Prostate gland (tissue), 2 donors: ENCODE data around the gene ARHGEF12. TPM values are rescaled to one million over a fixed set of nuclear protein-coding genes. Genes with fewer than 3 reads are reported as not detected.
"Not testable (repeated sequence)": the region's sequence is repeated elsewhere in the genome, so short reads cannot be mapped to it uniquely, and the experiment has no call there.

Source experiments
- DNase-seq: peaks from one replicate; pipeline ENCODE4 v3.0.0-alpha.2; 2019; ENCODE audit warnings: low spot score
- H3K27ac ChIP-seq, 2 donors: fragments of 200-600 bp; sonication (generic); 2 replicates each; pipeline ENCODE4 v1.5.1; 2017 to 2019
- H3K27me3 ChIP-seq: fragments of 200-600 bp; sonication (generic); replicated peaks from 2 replicates; pipeline ENCODE4 v1.5.1; 2019; ENCODE audit not compliant: insufficient read depth
- H3K36me3 ChIP-seq, 2 donors: fragments of 200-600 bp; sonication (generic); 1 replicate in 1 of 2; 2 replicates in 1 of 2; pipeline versions ENCODE4 v1.5.1 to v1.8.1; 2017 to 2019
- H3K4me1 ChIP-seq: fragments of 200-600 bp; sonication (generic); replicated peaks from 2 replicates; pipeline ENCODE4 v1.5.1; 2019
- H3K4me3 ChIP-seq, 2 donors: fragments of 200-600 bp; sonication (generic); 2 replicates each; pipeline ENCODE4 v1.5.1; 2017 to 2019
- H3K9me3 ChIP-seq: fragments of 200-600 bp; sonication (generic); 2 replicates; pipeline ENCODE4 v1.5.1; 2017
- CTCF ChIP-seq, 4 experiments: fragments of 200-600 bp in 2 of 4; fragments of 450-650 bp in 2 of 4; sonication (generic) in 2 of 4; IDR thresholded peaks; 1 replicate in 3 of 4; 2 replicates in 1 of 4; pipeline ENCODE4 v1.5.1; 2016 to 2019; ENCODE audit warnings: antibody characterized with exemption in 4 of 4, mild to moderate bottlenecking in 2 of 4, moderate library complexity in 2 of 4
- POLR2A ChIP-seq: fragments of 450-650 bp; IDR thresholded peaks from one replicate; pipeline ENCODE4 v1.6.1; 2016; ENCODE audit warnings: antibody characterized with exemption, mild to moderate bottlenecking
- POLR2AphosphoS5 ChIP-seq: sonication (generic); formaldehyde crosslinking; IDR thresholded peaks from one replicate; pipeline ENCODE4 v1.6.1; 2017; ENCODE audit warnings: antibody characterized with exemption
- WGBS: methylation state at CpG from one replicate; pipeline ENCODE4 v1.1.5; 2018; 5-methylcytosine and 5-hydroxymethylcytosine counted together
- intact Hi-C: fragments of 100-400 bp; cut with DNase I; formaldehyde crosslinking; loops from one replicate; pipeline ENCODE4 v1.14.2; 2022
- total RNA-seq, 2 donors: library from RNA; depleted of rRNA; stranded (reverse); fragments of >200 nt; gene quantifications; one replicate each; pipeline ENCODE4 v1.1.0, GENCODE V29; 2016

The ARHGEF12 gene
- total RNA-seq, 2 donors from 2014 or later: 86.2 to 96.5 TPM

DNA sequence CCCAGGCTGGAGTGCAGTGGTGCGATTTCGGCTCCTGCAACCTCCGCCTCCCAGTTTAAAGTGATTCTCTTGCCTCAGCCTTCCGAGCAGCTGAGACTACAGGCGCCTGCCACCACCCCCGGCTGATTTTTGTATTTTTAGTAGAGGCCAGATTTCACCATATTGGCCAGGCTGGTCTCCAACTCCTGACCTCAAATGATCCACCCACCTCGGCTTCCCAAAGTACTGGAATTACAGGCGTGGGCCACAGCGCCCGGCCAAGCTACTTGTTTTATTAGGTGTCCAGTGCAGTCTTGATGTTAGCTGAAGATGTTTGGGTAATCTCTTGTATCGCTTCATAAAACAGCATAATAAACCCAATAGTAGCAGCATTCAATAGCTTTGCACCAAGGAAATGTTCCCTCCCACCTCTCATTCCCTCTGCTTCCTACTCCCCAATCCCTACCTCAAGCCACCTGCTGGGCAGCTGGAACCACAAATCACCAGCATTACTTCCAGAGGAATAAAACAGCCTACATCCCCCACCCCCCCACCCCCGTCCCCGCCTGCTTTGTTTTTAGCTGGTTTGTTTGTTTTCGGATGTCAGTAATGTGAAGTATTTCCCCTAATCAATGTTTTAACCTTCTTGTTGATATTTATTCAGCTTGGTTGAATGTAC, 164.3 kb downstream of the ARHGEF12 start:
- H3K27me3 ChIP-seq: no peaks in the 10 kb centered on the region
- H3K4me1 ChIP-seq: no peaks in the 10 kb centered on the region
- TF ChIP-seq CTCF (IDR thresholded peaks at IDR 0.05) (no peak), POLR2AphosphoS5 (no peak), POLR2A (no peak)
- no peaks in the 10 kb centered on the region for H3K36me3 ChIP-seq
- no peak for DNase-seq
- no peaks in the 10 kb centered on the region for H3K9me3 ChIP-seq
- no peak overlapping the region for H3K4me3 ChIP-seq
- intact Hi-C loops: no loop called here
- no peak overlapping the region for H3K27ac ChIP-seq
- WGBS: 32% methylated on average over 13 of the region's 14 CpGs

- 25% methylated on average over 2 of the region's 2 CpGs for WGBS
- intact Hi-C loops: no loop called here
Measured at GRCh38 chr11:120501440-120501839, 165.2 kb downstream of the ARHGEF12 start.

GRCh38 chr11:120501976-120502755, 166.0 kb downstream of the ARHGEF12 start:
- no peaks in the 10 kb centered on the region for H3K36me3 ChIP-seq
- no peak for TF ChIP-seq POLR2A
- no peak for TF ChIP-seq CTCF (IDR thresholded peaks at IDR 0.05)
- TF ChIP-seq POLR2AphosphoS5: no peak
- no peaks in the 10 kb centered on the region for H3K4me1 ChIP-seq
- DNase-seq: no peak
- no peak overlapping the region for H3K27ac ChIP-seq
- H3K9me3 ChIP-seq: no peaks in the 10 kb centered on the region
- intact Hi-C loops: no loop called here
- H3K4me3 ChIP-seq: no peak overlapping the region
- no peaks in the 10 kb centered on the region for H3K27me3 ChIP-seq
- 46% methylated on average over 5 of the region's 5 CpGs for WGBS

More at GRCh38 chr11:120501440-120501839, 165.2 kb downstream of the ARHGEF12 start:
- Histone ChIP-seq H3K4me1 (no peaks in the 10 kb centered on the region), H3K27me3 (no peaks in the 10 kb centered on the region), H3K36me3 (no peaks in the 10 kb centered on the region), H3K4me3 (no peak overlapping the region), H3K27ac (no peak overlapping the region), H3K9me3 (no peaks in the 10 kb centered on the region)
- TF ChIP-seq CTCF (IDR thresholded peaks at IDR 0.05) (no peak), POLR2A (no peak), POLR2AphosphoS5 (no peak)
- no peak for DNase-seq

DNA sequence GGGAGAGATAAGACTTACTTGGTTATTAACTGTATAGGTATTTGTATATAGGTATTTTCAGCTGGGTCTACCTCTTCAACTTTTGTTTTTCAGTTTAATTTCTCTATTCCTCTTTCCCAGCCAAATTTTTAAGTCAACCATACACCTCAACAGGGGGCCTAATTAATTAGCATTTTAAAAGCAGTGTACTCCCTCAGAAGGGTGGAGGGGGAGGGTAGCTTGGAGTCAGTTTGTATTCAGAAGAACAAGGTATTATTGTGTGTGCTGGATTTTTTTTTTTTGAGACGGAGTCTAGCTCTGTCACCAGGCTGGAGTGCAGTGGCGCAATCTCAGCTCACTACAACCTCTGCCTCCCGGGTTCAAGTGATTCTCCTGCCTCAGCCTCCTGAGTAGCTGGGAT, 167.3 kb downstream of the ARHGEF12 start:
- intact Hi-C loops, H3K4me3 ChIP-seq, H3K4me1 ChIP-seq, H3K9me3 ChIP-seq, DNase-seq, H3K27ac ChIP-seq, H3K36me3 ChIP-seq, H3K27me3 ChIP-seq: not testable (repeated sequence)
- 72% methylated on average over 3 of the region's 3 CpGs for WGBS

DNA sequence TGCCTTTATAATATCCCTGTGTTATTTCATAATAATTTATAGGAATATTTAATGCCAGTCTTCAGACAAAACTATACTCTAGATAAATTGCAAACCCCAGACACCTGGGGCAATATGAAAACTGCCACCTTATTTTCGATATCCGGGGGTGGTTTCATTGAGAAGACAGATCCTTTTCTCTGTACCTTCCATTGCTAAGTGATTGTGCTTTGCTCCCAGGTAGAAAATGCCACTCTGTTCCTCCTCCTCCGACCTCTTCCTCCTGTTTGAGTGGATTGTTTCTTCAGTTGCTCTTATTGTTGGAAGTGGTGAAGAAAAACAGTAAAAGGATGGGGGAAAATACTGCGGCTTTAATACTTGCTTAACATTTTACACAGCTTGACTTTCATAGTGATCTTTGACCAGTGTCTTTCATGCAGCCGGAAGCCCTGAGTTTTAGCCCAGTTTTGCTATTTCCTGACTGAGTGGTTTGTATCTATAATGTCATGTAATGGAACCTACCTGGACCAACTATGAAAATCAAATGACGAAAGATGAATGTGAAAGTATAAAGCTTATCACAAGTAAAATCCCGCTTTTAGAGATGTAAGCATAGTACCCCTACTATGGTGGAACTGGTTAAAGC, 169.7 kb downstream of the ARHGEF12 start:
- no peaks in the 10 kb centered on the region for H3K27me3 ChIP-seq
- no peak for DNase-seq
- 92% methylated on average over 7 of the region's 7 CpGs for WGBS

More for the DNA sequence above, 169.7 kb downstream of the ARHGEF12 start:
- intact Hi-C loops: no loop called here
- no peaks in the 10 kb centered on the region for H3K4me1 ChIP-seq
- no peak overlapping the region for H3K4me3 ChIP-seq
- no peak overlapping the region for H3K27ac ChIP-seq
- H3K9me3 ChIP-seq: no peaks in the 10 kb centered on the region
- H3K36me3 ChIP-seq: no peaks in the 10 kb centered on the region
- no peak for TF ChIP-seq CTCF (IDR thresholded peaks at IDR 0.05)
- TF ChIP-seq POLR2A: no peak
- TF ChIP-seq POLR2AphosphoS5: no peak
